Caco-2 (cell line): ENCODE measurements around the gene OXER1. TPM values are rescaled to one million over a fixed set of nuclear protein-coding genes. Genes with fewer than 3 reads are reported as not detected.

Experiments used
- BruUV-seq: library from RNA; stranded (reverse); fragments of 400-500 nt; replicated peaks from 2 replicates; lab custom pipeline; 2021; lab: Mats Ljungman, UMichigan
- CTCF ChIA-PET: fragments of 300-600 bp; sonication (Branson Sonifier 250); formaldehyde crosslinking; loops from one replicate; lab custom pipeline; 2022; ENCODE audit warnings: antibody characterized with exemption; lab: Charles Lee
- POLR2A ChIA-PET: fragments of 300-600 bp; sonication (Branson Sonifier 250); formaldehyde crosslinking; loops from one replicate; lab custom pipeline; 2022; ENCODE audit warnings: antibody characterized with exemption; lab: Charles Lee
- DNase-seq, 2 experiments: peaks; one replicate each; pipeline versions ENCODE4 v3.0.0 to v3.0.0-alpha.2; 2020 to 2022
- H3K27me3 ChIP-seq: replicated peaks from 2 replicates; pipeline ENCODE4 v1.6.0; 2011; ENCODE audit warnings: low read length; ENCODE audit not compliant: control insufficient read depth, insufficient read depth
- H3K36me3 ChIP-seq: 2 replicates; pipeline ENCODE4 v1.5.1; 2011; ENCODE audit warnings: low read length; ENCODE audit not compliant: control insufficient read depth, insufficient read depth
- H3K4me1 ChIP-seq: fragments of 250-450 bp; sonication (Bioruptor Pico); 2 replicates; pipeline ENCODE4 v1.5.1; 2020; ENCODE audit warnings: mild to moderate bottlenecking
- H3K4me3 ChIP-seq: 2 replicates; pipeline ENCODE4 v1.5.1; 2011; ENCODE audit warnings: low read depth, mild to moderate bottlenecking, control low read depth, low read length
- H3K9me3 ChIP-seq: fragments of 250-450 bp; sonication (Bioruptor Pico); 2 replicates; pipeline ENCODE4 v1.5.1; 2020; ENCODE audit warnings: mild to moderate bottlenecking, moderate library complexity
- H3K27ac Mint-ChIP-seq: one replicate; pipeline ENCODE4 v1.8.0; 2022; ENCODE audit warnings: mixed read lengths; ENCODE audit not compliant: unreplicated experiment
- H3K27me3 Mint-ChIP-seq: one replicate; pipeline ENCODE4 v1.8.0; 2022; ENCODE audit warnings: mixed read lengths; ENCODE audit not compliant: insufficient read depth, unreplicated experiment
- H3K36me3 Mint-ChIP-seq: one replicate; pipeline ENCODE4 v1.8.0; 2022; ENCODE audit warnings: mild to moderate bottlenecking, mixed read lengths; ENCODE audit not compliant: insufficient read depth, unreplicated experiment
- H3K4me1 Mint-ChIP-seq: one replicate; pipeline ENCODE4 v1.8.0; 2022; ENCODE audit warnings: low read depth, mixed read lengths; ENCODE audit not compliant: unreplicated experiment
- H3K4me3 Mint-ChIP-seq: one replicate; pipeline ENCODE4 v1.8.0; 2022; ENCODE audit warnings: mild to moderate bottlenecking, moderate library complexity, mixed read lengths; ENCODE audit not compliant: unreplicated experiment
- H3K9me3 Mint-ChIP-seq: one replicate; pipeline ENCODE4 v1.8.0; 2022; ENCODE audit warnings: mixed read lengths; ENCODE audit not compliant: unreplicated experiment
- CTCF ChIP-seq, 2 experiments: fragments of 200-600 bp in 1 of 2; IDR thresholded peaks; 1 replicate in 1 of 2; 2 replicates in 1 of 2; pipeline versions ENCODE4 v1.5.1 to v1.8.0; 2011 to 2022; ENCODE audit warnings: antibody characterized with exemption in 1 of 2, control low read depth in 1 of 2, inconsistent platforms in 1 of 2, low read depth in 1 of 2, low read length in 1 of 2, mild to moderate bottlenecking in 1 of 2, moderate library complexity in 1 of 2; ENCODE audit not compliant: insufficient read depth in 1 of 2, severe bottlenecking in 1 of 2, unreplicated experiment in 1 of 2
- intact Hi-C: fragments of 100-400 bp; cut with micrococcal nuclease; formaldehyde crosslinking; loops from one replicate; pipeline ENCODE4 v1.10.0; 2022; ENCODE audit not compliant: unreplicated experiment
- total RNA-seq: library from RNA; stranded (reverse); gene quantifications from 2 replicates; pipeline ENCODE4 v1.2.3, GENCODE V29; 2022

Gene OXER1
- total RNA-seq, 1 experiment from 2014 or later, result 10.9 TPM

GRCh38 chr2:42721898-42722297 lies 42.0 kb downstream of the OXER1 start:
- Mint-ChIP-seq H3K4me1 (no peaks in the 10 kb centered on the region), H3K27me3 (no peaks in the 10 kb centered on the region), H3K36me3 (peaks cover 11% of the 10 kb centered on the region), H3K9me3 (no peaks in the 10 kb centered on the region), H3K4me3 (no peak overlapping the region), H3K27ac (no peak overlapping the region)
- DNase-seq, result no peak
- Histone ChIP-seq H3K36me3 (no peaks in the 10 kb centered on the region), H3K4me3 (no peak overlapping the region), H3K9me3 (no peaks in the 10 kb centered on the region), H3K4me1 (no peaks in the 10 kb centered on the region), H3K27me3 (no peaks in the 10 kb centered on the region)
- POLR2A ChIA-PET, result no interaction called here
- TF ChIP-seq CTCF (IDR thresholded peaks at IDR 0.05; ENCODE audit: insufficient read depth in 1 of 2, low read depth in 1 of 2, low read length in 1 of 2, severe bottlenecking in 1 of 2, unreplicated experiment in 1 of 2), result no peak
- intact Hi-C loops, result no loop called here
- CTCF ChIA-PET, result no interaction called here
- no TSS peak for BruUV-seq

- Mint-ChIP-seq H3K4me3 (no peak overlapping the region), H3K36me3 (peaks cover 4% of the 10 kb centered on the region)
Measured at GRCh38 chr2:42714686-42715085, 49.2 kb downstream of the OXER1 start.

GRCh38 chr2:42713920-42714319 lies 50.0 kb downstream of the OXER1 start:
- TF ChIP-seq CTCF (IDR thresholded peaks at IDR 0.05; ENCODE audit: insufficient read depth in 1 of 2, low read depth in 1 of 2, low read length in 1 of 2, severe bottlenecking in 1 of 2, unreplicated experiment in 1 of 2), result no peak
- CTCF ChIA-PET, result no interaction called here
- Histone ChIP-seq H3K36me3 (no peaks in the 10 kb centered on the region), H3K27me3 (no peaks in the 10 kb centered on the region), H3K4me1 (no peaks in the 10 kb centered on the region), H3K4me3 (no peak overlapping the region), H3K9me3 (no peaks in the 10 kb centered on the region)
- BruUV-seq, result no TSS peak
- Mint-ChIP-seq H3K36me3 (peaks cover 4% of the 10 kb centered on the region), H3K27ac (no peak overlapping the region), H3K9me3 (no peaks in the 10 kb centered on the region), H3K4me1 (no peaks in the 10 kb centered on the region), H3K4me3 (no peak overlapping the region), H3K27me3 (no peaks in the 10 kb centered on the region)
- DNase-seq, result no peak
- intact Hi-C loops, result no loop called here
- POLR2A ChIA-PET, result no interaction called here

More at GRCh38 chr2:42714686-42715085, 49.2 kb downstream of the OXER1 start:
- Mint-ChIP-seq H3K27ac (no peak overlapping the region), H3K9me3 (no peaks in the 10 kb centered on the region), H3K27me3 (no peaks in the 10 kb centered on the region), H3K4me1 (no peaks in the 10 kb centered on the region)
- TF ChIP-seq CTCF (IDR thresholded peaks at IDR 0.05; ENCODE audit: insufficient read depth in 1 of 2, low read depth in 1 of 2, low read length in 1 of 2, severe bottlenecking in 1 of 2, unreplicated experiment in 1 of 2), result no peak
- H3K4me3 ChIP-seq, result no peak overlapping the region
- ChIA-PET POLR2A (no interaction called here), CTCF (no interaction called here)
- BruUV-seq, result no TSS peak
- no peaks in the 10 kb centered on the region for H3K9me3 ChIP-seq
- no peak for DNase-seq
- H3K27me3 ChIP-seq, result no peaks in the 10 kb centered on the region
- no peaks in the 10 kb centered on the region for H3K36me3 ChIP-seq
- intact Hi-C loops, result no loop called here
- H3K4me1 ChIP-seq, result no peaks in the 10 kb centered on the region
